PC-3 (cell line): Measurements from ENCODE around the gene BEND7. TPM values are rescaled to one million over a fixed set of nuclear protein-coding genes. Genes with fewer than 3 reads are reported as not detected.
A peak's percentile ranks its signal among the peaks of the same experiment; 100 is the strongest.

ENCODE experiments used
- ATAC-seq: fragments of 200-7000 bp; cut with Tn5 transposase; 2 replicates; pipeline ENCODE4 v1.9.1; 2020; ENCODE audit warnings: mild to moderate bottlenecking, moderate library complexity
- BruUV-seq: library from RNA; stranded (reverse); fragments of 400-500 nt; replicated peaks from 2 replicates; lab custom pipeline; 2021; lab: Mats Ljungman, UMichigan
- CTCF ChIA-PET: fragments of 300-600 bp; sonication (Branson Sonifier 250); formaldehyde crosslinking; loops from one replicate; lab custom pipeline; 2022; ENCODE audit warnings: antibody characterized with exemption; lab: Charles Lee
- POLR2A ChIA-PET: fragments of 300-600 bp; sonication (Branson Sonifier 250); formaldehyde crosslinking; loops from one replicate; lab custom pipeline; 2022; ENCODE audit warnings: antibody characterized with exemption; ENCODE audit not compliant: unreplicated experiment; lab: Charles Lee
- DNase-seq: peaks from one replicate; pipeline ENCODE4 v3.0.0-alpha.2; 2015
- H2AFZ ChIP-seq: fragments of 300-600 bp; sonication (generic); 2 replicates; pipeline ENCODE4 v1.6.0; 2016; ENCODE audit warnings: antibody characterized with exemption, low read length
- H3F3A ChIP-seq: fragments of 300-600 bp; sonication (generic); one replicate; pipeline ENCODE4 v1.6.0; 2017; ENCODE audit warnings: antibody characterized with exemption, low read length, control low read depth, mild to moderate bottlenecking; ENCODE audit not compliant: unreplicated experiment
- H3K27ac ChIP-seq: fragments of 300-600 bp; sonication (generic); 2 replicates; pipeline ENCODE4 v1.5.1; 2016; ENCODE audit warnings: mild to moderate bottlenecking, low read length
- H3K27me3 ChIP-seq: fragments of 300-600 bp; sonication (generic); 2 replicates; pipeline ENCODE4 v1.6.1; 2016; ENCODE audit warnings: low read length, mixed read lengths
- H3K36me3 ChIP-seq: fragments of 300-600 bp; sonication (generic); 2 replicates; pipeline ENCODE4 v1.6.1; 2016; ENCODE audit warnings: low read depth, mixed run types, low read length, mixed read lengths
- H3K4me1 ChIP-seq: fragments of 300-600 bp; sonication (generic); 2 replicates; pipeline ENCODE4 v1.5.1; 2016; ENCODE audit warnings: low read length; ENCODE audit not compliant: insufficient read depth
- H3K4me2 ChIP-seq: fragments of 300-600 bp; sonication (generic); 2 replicates; pipeline ENCODE4 v1.6.0; 2016; ENCODE audit warnings: low read length
- H3K4me3 ChIP-seq: fragments of 300-600 bp; sonication (generic); 2 replicates; pipeline ENCODE4 v1.5.1; 2016; ENCODE audit warnings: mild to moderate bottlenecking, low read length, mixed read lengths
- H3K79me2 ChIP-seq: fragments of 300-600 bp; sonication (generic); 2 replicates; pipeline ENCODE4 v1.6.1; 2017; ENCODE audit warnings: low read length, mixed read lengths
- H3K9ac ChIP-seq: fragments of 300-600 bp; sonication (generic); 2 replicates; pipeline ENCODE4 v1.6.0; 2016; ENCODE audit warnings: mild to moderate bottlenecking, low read length
- H3K9me2 ChIP-seq: fragments of 300-600 bp; sonication (generic); replicated peaks from 2 replicates; pipeline ENCODE4 v1.6.1; 2016; ENCODE audit warnings: mixed run types, low read length, mixed read lengths
- H3K9me3 ChIP-seq: fragments of 300-600 bp; sonication (generic); 2 replicates; pipeline ENCODE4 v1.6.1; 2016; ENCODE audit warnings: low read length, mixed read lengths
- H4K20me1 ChIP-seq: fragments of 300-600 bp; sonication (generic); 2 replicates; pipeline ENCODE4 v1.6.1; 2016; ENCODE audit warnings: low read length, mixed read lengths
- CTCF ChIP-seq: fragments of 300-600 bp; sonication (generic); conservative IDR thresholded peaks from 2 replicates; pipeline ENCODE4 v1.5.1; 2017; ENCODE audit warnings: antibody characterized with exemption, low read depth, mild to moderate bottlenecking, low read length
- EZH2 ChIP-seq: fragments of 300-600 bp; sonication (generic); IDR thresholded peaks from one replicate; pipeline ENCODE4 v1.6.1; 2017; ENCODE audit warnings: antibody characterized with exemption, mild to moderate bottlenecking, low read length; ENCODE audit not compliant: unreplicated experiment
- EZH2phosphoT487 ChIP-seq: fragments of 300-600 bp; sonication (generic); IDR thresholded peaks from 2 replicates; pipeline ENCODE4 v1.6.1; 2018; ENCODE audit warnings: mild to moderate bottlenecking, antibody characterized with exemption, low read length, borderline replicate concordance
- intact Hi-C: fragments of 100-400 bp; cut with micrococcal nuclease; formaldehyde crosslinking; loops from 2 replicates; pipeline ENCODE4 v1.9.0; 2023
- total RNA-seq: library from RNA; depleted of rRNA; stranded (reverse); fragments of >200 nt; gene quantifications from 2 replicates; pipeline ENCODE4 v1.2.3, GENCODE V29; 2014

The BEND7 gene
- total RNA-seq, 1 experiment from 2014 or later: 2.6 TPM

- no peaks in the 10 kb centered on the region for H3K9me3 ChIP-seq
- H3K27ac ChIP-seq: no peak overlapping the region
- H4K20me1 ChIP-seq: no peaks in the 10 kb centered on the region
- TF ChIP-seq CTCF: peak; percentile 61
- TF ChIP-seq EZH2: no peak
- intact Hi-C loops: loop anchor here (1.0 to 10.0 kb wide), 2 partner anchors 48 to 165 kb away; partner anchors contain the start of gene PRPF18
- H3K36me3 ChIP-seq: no peaks in the 10 kb centered on the region
- DNase-seq (peak; percentile 57), ATAC-seq (peak; percentile 88)
- peak overlapping the region; percentile 64; the same call in 1 of the 2 replicates for H2AFZ ChIP-seq
- H3K27me3 ChIP-seq: no peaks in the 10 kb centered on the region
- no peaks in the 10 kb centered on the region for H3K9me2 ChIP-seq
- no peaks in the 10 kb centered on the region for H3F3A ChIP-seq
- peak overlapping the region; percentile 57 for H3K4me2 ChIP-seq
- BruUV-seq: no TSS peak
- POLR2A ChIA-PET: interaction anchor here (0.5 kb wide), 1 partner anchor 58 kb away, joined by 4 read pairs; no protein-coding TSS in a partner anchor
- no peaks in the 10 kb centered on the region for H3K4me1 ChIP-seq
- CTCF ChIA-PET: interaction anchor here (1.3 kb wide), 1 partner anchor 165 kb away, joined by 10 read pairs; no protein-coding TSS in a partner anchor
- no peaks in the 10 kb centered on the region for H3K79me2 ChIP-seq
- H3K4me3 ChIP-seq: no peak overlapping the region
- no peak overlapping the region for H3K9ac ChIP-seq
These were observed 8.0 kb upstream of the BEND7 start for GRCh38 chr10:13536674-13537366.

DNA sequence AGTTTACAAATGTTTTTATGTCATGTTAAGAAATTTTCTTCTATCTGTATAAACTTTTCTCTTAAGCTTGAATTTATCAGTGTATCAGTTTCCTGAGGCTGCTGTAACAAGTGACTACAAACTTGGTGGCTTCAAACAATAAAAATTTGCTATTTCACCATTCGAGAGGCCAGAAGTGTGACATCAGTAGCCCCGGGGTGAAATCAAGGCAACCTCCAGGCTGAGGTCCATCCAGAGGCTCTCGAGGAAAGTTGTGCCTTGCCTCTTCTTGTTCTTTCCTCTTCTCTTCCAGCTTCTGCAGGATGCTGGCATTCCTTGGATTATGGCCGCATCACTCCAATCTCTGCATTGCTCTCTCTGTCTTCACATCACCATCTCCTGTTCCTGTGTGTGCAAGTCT is 6.5 kb upstream of the BEND7 start:
- ChIA-PET POLR2A (no interaction called here), CTCF (no interaction called here)
- no peaks in the 10 kb centered on the region for H4K20me1 ChIP-seq
- H3K79me2 ChIP-seq: no peaks in the 10 kb centered on the region
- H3K4me1 ChIP-seq: no peaks in the 10 kb centered on the region
- no peak overlapping the region for H3K4me3 ChIP-seq
- no peaks in the 10 kb centered on the region for H3K27me3 ChIP-seq
- no TSS peak for BruUV-seq
- ATAC-seq (no peak), DNase-seq (no peak)
- H3K9me3 ChIP-seq: no peaks in the 10 kb centered on the region
- no peak overlapping the region for H2AFZ ChIP-seq
- no peaks in the 10 kb centered on the region for H3K9me2 ChIP-seq
- no peaks in the 10 kb centered on the region for H3F3A ChIP-seq
- no peak overlapping the region for H3K9ac ChIP-seq
- no peak overlapping the region for H3K4me2 ChIP-seq
- no peak overlapping the region for H3K27ac ChIP-seq
- TF ChIP-seq EZH2phosphoT487: no peak
- TF ChIP-seq EZH2: no peak
- TF ChIP-seq CTCF: no peak
- no peaks in the 10 kb centered on the region for H3K36me3 ChIP-seq
- intact Hi-C loops: loop anchor here (10.0 kb wide), 1 partner anchor 49 kb away; the partner anchor contains the start of gene PRPF18

- intact Hi-C loops: no loop called here
- H4K20me1 ChIP-seq: no peaks in the 10 kb centered on the region
- peak overlapping the region; percentile 80 for H3K4me2 ChIP-seq
- H3K79me2 ChIP-seq: no peaks in the 10 kb centered on the region
- no peaks in the 10 kb centered on the region for H3K9me2 ChIP-seq
- BruUV-seq: no TSS peak
- H3K9me3 ChIP-seq: no peaks in the 10 kb centered on the region
- POLR2A ChIA-PET: no interaction called here
- H3K4me3 ChIP-seq: peak overlapping the region; percentile 56; the same call in 1 of the 2 replicates
- CTCF ChIA-PET: no interaction called here
- H3K27me3 ChIP-seq: no peaks in the 10 kb centered on the region
- H3F3A ChIP-seq: no peaks in the 10 kb centered on the region
- no peaks in the 10 kb centered on the region for H3K36me3 ChIP-seq
- H3K9ac ChIP-seq: no peak overlapping the region
- H3K4me1 ChIP-seq: peaks cover 2% of the 10 kb centered on the region; the same call in 1 of the 2 replicates
- peak overlapping the region; percentile 68; the same call in 1 of the 2 replicates for H2AFZ ChIP-seq
- ATAC-seq (no peak), DNase-seq (no peak)
- no peak overlapping the region for H3K27ac ChIP-seq
- TF ChIP-seq CTCF: no peak
- no peak for TF ChIP-seq EZH2
- no peak for TF ChIP-seq EZH2phosphoT487
These were observed 830 bp upstream of the BEND7 start for GRCh38 chr10:13529714-13529973.
